Activated T-helper 1 cell treated with anti-CD3 and anti-CD28 coated beads, Interleukin-12 subunit alpha, Interleukin-12 subunit beta, Interleukin-2, Interleukin-4 antibody, amounts not matched to agents 30 ng/mL and 10 ng/mL and 1 ng/mL, durations not matched to agents 14 hours and 24 hours and 36 hours (primary cell): Measurements from ENCODE around the gene IFT43. TPM values are rescaled to one million over a fixed set of nuclear protein-coding genes. Genes with fewer than 3 reads are reported as not detected.

Experiments used
- DNase-seq: peaks from one replicate; pipeline ENCODE4 v3.0.0; 2021; ENCODE audit warnings: low spot score
- H3K27ac Mint-ChIP-seq: one replicate; pipeline ENCODE4 v1.8.0; 2021; ENCODE audit warnings: mild to moderate bottlenecking, mixed read lengths
- H3K27me3 Mint-ChIP-seq: one replicate; pipeline ENCODE4 v1.8.0; 2022; ENCODE audit warnings: mild to moderate bottlenecking, moderate library complexity, mixed read lengths; ENCODE audit not compliant: insufficient read depth
- H3K36me3 Mint-ChIP-seq: one replicate; pipeline ENCODE4 v1.8.0; 2021; ENCODE audit warnings: low read depth, mixed read lengths
- H3K4me1 Mint-ChIP-seq: one replicate; pipeline ENCODE4 v1.8.0; 2021; ENCODE audit warnings: low read depth, mixed read lengths
- H3K4me3 Mint-ChIP-seq: one replicate; pipeline ENCODE4 v1.8.0; 2021; ENCODE audit warnings: mild to moderate bottlenecking, moderate library complexity, mixed read lengths
- H3K9me3 Mint-ChIP-seq: one replicate; pipeline ENCODE4 v1.8.0; 2021; ENCODE audit warnings: mixed read lengths
- intact Hi-C: fragments of 100-400 bp; cut with micrococcal nuclease; formaldehyde crosslinking; loops from one replicate; pipeline ENCODE4 v1.15.1; 2024
- total RNA-seq: library from RNA; stranded (reverse); gene quantifications from 2 replicates; pipeline ENCODE4 v1.2.3, GENCODE V29; 2022

Gene IFT43
- total RNA-seq, 1 donor from 2014 or later = 8.7 TPM

GRCh38 chr14:76097547-76097946 is 112.0 kb downstream of the IFT43 start:
- Mint-ChIP-seq H3K9me3 (no peaks in the 10 kb centered on the region), H3K27ac (no peak overlapping the region)
- intact Hi-C loops = no loop called here

GRCh38 chr14:76098047-76098446 is 112.5 kb downstream of the IFT43 start:
- Mint-ChIP-seq H3K27me3 (peaks cover 2% of the 10 kb centered on the region), H3K9me3 (no peaks in the 10 kb centered on the region), H3K4me1 (no peaks in the 10 kb centered on the region), H3K36me3 (no peaks in the 10 kb centered on the region), H3K27ac (no peak overlapping the region), H3K4me3 (no peak overlapping the region)
- intact Hi-C loops = no loop called here
- no peak for DNase-seq

More at GRCh38 chr14:76097547-76097946, 112.0 kb downstream of the IFT43 start:
- Mint-ChIP-seq H3K27me3 (peaks cover 2% of the 10 kb centered on the region), H3K36me3 (no peaks in the 10 kb centered on the region), H3K4me1 (no peaks in the 10 kb centered on the region), H3K4me3 (no peak overlapping the region)
- DNase-seq = no peak

GRCh38 chr14:76098916-76099675 is 113.5 kb downstream of the IFT43 start:
- no peak overlapping the region for H3K27ac Mint-ChIP-seq
- no peaks in the 10 kb centered on the region for H3K4me1 Mint-ChIP-seq
- H3K36me3 Mint-ChIP-seq = no peaks in the 10 kb centered on the region
- no peaks in the 10 kb centered on the region for H3K9me3 Mint-ChIP-seq
- no peak for DNase-seq
- H3K27me3 Mint-ChIP-seq = peaks cover 2% of the 10 kb centered on the region
- intact Hi-C loops = no loop called here
- no peak overlapping the region for H3K4me3 Mint-ChIP-seq

GRCh38 chr14:76100236-76100635 is 114.7 kb downstream of the IFT43 start:
- Mint-ChIP-seq H3K27ac (no peak overlapping the region), H3K4me1 (no peaks in the 10 kb centered on the region), H3K4me3 (no peak overlapping the region), H3K9me3 (no peaks in the 10 kb centered on the region), H3K36me3 (no peaks in the 10 kb centered on the region), H3K27me3 (peaks cover 2% of the 10 kb centered on the region)
- intact Hi-C loops = no loop called here
- DNase-seq = no peak

GRCh38 chr14:76101391-76102379 is 116.1 kb downstream of the IFT43 start:
- no peaks in the 10 kb centered on the region for H3K36me3 Mint-ChIP-seq
- no peaks in the 10 kb centered on the region for H3K9me3 Mint-ChIP-seq
- no peak overlapping the region for H3K4me3 Mint-ChIP-seq
- no peaks in the 10 kb centered on the region for H3K27me3 Mint-ChIP-seq
- H3K27ac Mint-ChIP-seq = no peak overlapping the region
- no peaks in the 10 kb centered on the region for H3K4me1 Mint-ChIP-seq
- no peak for DNase-seq
- intact Hi-C loops = no loop called here

- peaks cover 3% of the 10 kb centered on the region for H3K27me3 Mint-ChIP-seq
- no peak for DNase-seq
- no peaks in the 10 kb centered on the region for H3K4me1 Mint-ChIP-seq
- intact Hi-C loops = no loop called here
- H3K36me3 Mint-ChIP-seq = no peaks in the 10 kb centered on the region
- no peak overlapping the region for H3K4me3 Mint-ChIP-seq
- no peaks in the 10 kb centered on the region for H3K9me3 Mint-ChIP-seq
- H3K27ac Mint-ChIP-seq = no peak overlapping the region
Observed at GRCh38 chr14:76104802-76105355, 119.3 kb downstream of the IFT43 start.

- Mint-ChIP-seq H3K4me1 (no peaks in the 10 kb centered on the region), H3K27ac (no peak overlapping the region), H3K36me3 (no peaks in the 10 kb centered on the region), H3K9me3 (no peaks in the 10 kb centered on the region), H3K27me3 (peaks cover 3% of the 10 kb centered on the region), H3K4me3 (no peak overlapping the region)
- intact Hi-C loops = no loop called here
- no peak for DNase-seq
Observed at GRCh38 chr14:76106188-76106587, 120.6 kb downstream of the IFT43 start.

GRCh38 chr14:76109087-76109880 is 123.7 kb downstream of the IFT43 start:
- no peaks in the 10 kb centered on the region for H3K36me3 Mint-ChIP-seq
- H3K9me3 Mint-ChIP-seq = no peaks in the 10 kb centered on the region
- no peak for DNase-seq
- peaks cover 7% of the 10 kb centered on the region for H3K27me3 Mint-ChIP-seq
- H3K4me3 Mint-ChIP-seq = no peak overlapping the region
- H3K27ac Mint-ChIP-seq = no peak overlapping the region
- intact Hi-C loops = no loop called here
- H3K4me1 Mint-ChIP-seq = no peaks in the 10 kb centered on the region

- Mint-ChIP-seq H3K9me3 (no peaks in the 10 kb centered on the region), H3K4me3 (no peak overlapping the region), H3K36me3 (no peaks in the 10 kb centered on the region), H3K27ac (no peak overlapping the region), H3K4me1 (no peaks in the 10 kb centered on the region), H3K27me3 (peaks cover 4% of the 10 kb centered on the region)
- no peak for DNase-seq
- intact Hi-C loops = no loop called here
Observed at GRCh38 chr14:76112889-76113624, 127.5 kb downstream of the IFT43 start.

- Mint-ChIP-seq H3K27me3 (peaks cover 4% of the 10 kb centered on the region), H3K4me1 (no peaks in the 10 kb centered on the region), H3K4me3 (no peak overlapping the region), H3K27ac (no peak overlapping the region), H3K36me3 (no peaks in the 10 kb centered on the region), H3K9me3 (no peaks in the 10 kb centered on the region)
- DNase-seq = no peak
- intact Hi-C loops = no loop called here
Observed at GRCh38 chr14:76113691-76114090, 128.1 kb downstream of the IFT43 start.

GRCh38 chr14:76115010-76115422 is 129.5 kb downstream of the IFT43 start:
- no peaks in the 10 kb centered on the region for H3K36me3 Mint-ChIP-seq
- H3K27me3 Mint-ChIP-seq = peaks cover 4% of the 10 kb centered on the region
- DNase-seq = no peak
- no peaks in the 10 kb centered on the region for H3K4me1 Mint-ChIP-seq
- no peak overlapping the region for H3K4me3 Mint-ChIP-seq
- intact Hi-C loops = no loop called here
- no peak overlapping the region for H3K27ac Mint-ChIP-seq
- H3K9me3 Mint-ChIP-seq = no peaks in the 10 kb centered on the region
